ENCODE data around the gene TNNT2.

The TNNT2 gene

DNA sequence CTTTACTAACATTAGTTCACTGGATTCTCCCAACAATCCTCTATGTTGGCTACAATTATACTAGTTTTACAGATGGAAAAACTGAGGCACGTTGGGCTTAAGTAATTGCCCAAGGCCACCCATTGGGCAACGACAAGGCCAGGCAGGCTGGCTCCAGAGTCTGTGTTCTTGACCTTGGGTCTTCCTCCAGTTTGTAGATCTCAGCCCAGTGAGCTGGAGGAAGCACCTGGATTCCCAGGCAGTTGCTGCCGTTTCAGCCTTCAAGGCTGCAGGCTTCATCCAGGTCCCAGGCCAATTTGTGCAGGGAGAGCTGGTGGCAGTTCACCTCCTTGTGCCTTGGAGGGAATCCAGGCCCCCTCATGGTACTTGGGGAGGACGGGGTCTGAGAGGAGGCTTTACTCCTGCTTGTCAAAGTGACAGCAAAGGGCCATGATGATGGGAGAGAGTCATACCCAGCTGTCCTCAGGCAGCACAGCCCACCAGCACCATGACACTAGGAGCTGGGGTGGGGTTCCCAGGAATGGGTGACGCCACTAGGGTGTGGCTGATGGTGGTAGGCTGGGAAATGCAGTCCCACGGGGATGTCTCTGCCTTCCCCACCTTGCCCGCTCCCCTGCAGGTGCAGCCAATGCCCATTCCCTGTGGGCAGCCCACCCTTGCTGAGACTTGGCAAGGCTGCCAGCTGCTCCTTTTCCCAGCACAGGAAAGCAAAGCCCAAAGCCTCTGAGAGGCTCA is 67.1 kb downstream of the TNNT2 start:
- ATAC-seq: no peak

DNA sequence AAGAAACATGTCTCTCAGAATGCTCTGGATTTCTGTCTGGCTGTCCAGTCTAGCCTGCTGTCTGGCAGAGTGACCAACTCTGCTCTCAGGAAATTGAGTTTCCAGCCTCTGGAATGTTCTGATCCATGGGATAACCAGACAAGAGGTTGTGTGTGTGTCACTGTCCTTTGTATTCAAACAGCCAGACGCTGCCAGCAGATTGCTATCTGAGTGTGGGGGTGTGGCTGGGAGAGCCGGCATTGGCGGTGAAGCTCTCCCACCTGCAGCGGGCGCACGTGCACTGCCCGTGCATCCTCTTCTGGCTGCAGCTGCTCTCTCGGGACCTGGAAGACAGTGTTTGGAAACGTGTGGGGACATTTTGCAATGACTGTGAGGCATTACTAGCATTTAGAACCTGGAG is 68.1 kb downstream of the TNNT2 start:
- ATAC-seq: no peak

All from activated CD4-positive, CD25-positive, alpha-beta regulatory T cell treated with anti-CD3 and anti-CD28 coated beads, Interleukin-2, amount 50 U/mL, for 24 hours (primary cell).